Umbilical cord (tissue), 2 donors: Measurements from ENCODE around the gene PEX5L. TPM values are rescaled to one million over a fixed set of nuclear protein-coding genes. Genes with fewer than 3 reads are reported as not detected.
"Not testable (repeated sequence)": the region's sequence is repeated elsewhere in the genome, so short reads cannot be mapped to it uniquely, and the experiment has no call there.

Source experiments
- DNase-seq: peaks from one replicate; pipeline ENCODE4 v3.0.0-alpha.2; 2015; ENCODE audit warnings: low spot score
- total RNA-seq: library from RNA; depleted of rRNA; stranded (reverse); fragments of >200 nt; gene quantifications from one replicate; pipeline ENCODE4 v1.2.3, GENCODE V29; 2014; ENCODE audit warnings: low replicate concordance; ENCODE audit not compliant: insufficient read depth

The PEX5L gene
- total RNA-seq, 1 donor from 2014 or later, result 3.9 TPM

- DNase-seq, result no peak
These were observed 24.8 kb downstream of the PEX5L start for GRCh38 chr3:180011927-180012326.

GRCh38 chr3:180008318-180008717 is 28.4 kb downstream of the PEX5L start:
- DNase-seq, result not testable (repeated sequence)

GRCh38 chr3:180004542-180004941 is 32.2 kb downstream of the PEX5L start:
- DNase-seq, result no peak

- no peak for DNase-seq
These were observed 34.7 kb downstream of the PEX5L start for GRCh38 chr3:180002006-180002405.

- DNase-seq, result no peak
These were observed 36.2 kb downstream of the PEX5L start for GRCh38 chr3:180000500-180000899.

GRCh38 chr3:179995406-179995805 is 41.3 kb downstream of the PEX5L start:
- DNase-seq, result no peak

GRCh38 chr3:179991883-179992282 is 44.9 kb downstream of the PEX5L start:
- no peak for DNase-seq

- no peak for DNase-seq
These were observed 45.6 kb downstream of the PEX5L start for GRCh38 chr3:179991104-179991503.

GRCh38 chr3:179981646-179982045 is 55.1 kb downstream of the PEX5L start:
- no peak for DNase-seq

- no peak for DNase-seq
These were observed 59.4 kb downstream of the PEX5L start for GRCh38 chr3:179977356-179977755.

- peak; percentile 2 for DNase-seq
These were observed 62.8 kb downstream of the PEX5L start for GRCh38 chr3:179973931-179974361.

GRCh38 chr3:179972881-179973423 is 63.8 kb downstream of the PEX5L start:
- DNase-seq, result no peak

GRCh38 chr3:179971280-179971679 is 65.5 kb downstream of the PEX5L start:
- DNase-seq, result peak; percentile 13

GRCh38 chr3:179970746-179971145 is 66.0 kb downstream of the PEX5L start:
- no peak for DNase-seq

- DNase-seq, result no peak
These were observed 67.2 kb downstream of the PEX5L start for GRCh38 chr3:179969525-179969924.

- DNase-seq, result no peak
These were observed 69.1 kb downstream of the PEX5L start for GRCh38 chr3:179967622-179968021.

GRCh38 chr3:179964890-179965289 is 71.8 kb downstream of the PEX5L start:
- no peak for DNase-seq

- no peak for DNase-seq
These were observed 73.9 kb downstream of the PEX5L start for GRCh38 chr3:179962629-179963387.

- DNase-seq, result no peak
These were observed 75.0 kb downstream of the PEX5L start for GRCh38 chr3:179961703-179962078.

GRCh38 chr3:179961071-179961702 is 75.5 kb downstream of the PEX5L start:
- no peak for DNase-seq

GRCh38 chr3:179958759-179959158 is 78.0 kb downstream of the PEX5L start:
- DNase-seq, result no peak

GRCh38 chr3:179958143-179958542 is 78.6 kb downstream of the PEX5L start:
- no peak for DNase-seq

GRCh38 chr3:179957264-179957845 is 79.4 kb downstream of the PEX5L start:
- DNase-seq, result no peak
